Measurements from ENCODE around the gene PPP1R14B.

- TF ChIP-seq CTCF (IDR thresholded peaks at IDR 0.05) (no peak), POLR2A (IDR thresholded peaks at IDR 0.05) (no peak)
Measured at GRCh38 chr11:64208086-64208795, 38.5 kb downstream of the PPP1R14B start.

All from lower leg skin (tissue), 3 donors.